COR-L47 (cell line): ENCODE results near the gene WDR31.

Experiments
- DNase-seq: peaks from one replicate; lab custom pipeline; 2025; lab: John Stamatoyannopoulos, UW

The WDR31 gene

DNA sequence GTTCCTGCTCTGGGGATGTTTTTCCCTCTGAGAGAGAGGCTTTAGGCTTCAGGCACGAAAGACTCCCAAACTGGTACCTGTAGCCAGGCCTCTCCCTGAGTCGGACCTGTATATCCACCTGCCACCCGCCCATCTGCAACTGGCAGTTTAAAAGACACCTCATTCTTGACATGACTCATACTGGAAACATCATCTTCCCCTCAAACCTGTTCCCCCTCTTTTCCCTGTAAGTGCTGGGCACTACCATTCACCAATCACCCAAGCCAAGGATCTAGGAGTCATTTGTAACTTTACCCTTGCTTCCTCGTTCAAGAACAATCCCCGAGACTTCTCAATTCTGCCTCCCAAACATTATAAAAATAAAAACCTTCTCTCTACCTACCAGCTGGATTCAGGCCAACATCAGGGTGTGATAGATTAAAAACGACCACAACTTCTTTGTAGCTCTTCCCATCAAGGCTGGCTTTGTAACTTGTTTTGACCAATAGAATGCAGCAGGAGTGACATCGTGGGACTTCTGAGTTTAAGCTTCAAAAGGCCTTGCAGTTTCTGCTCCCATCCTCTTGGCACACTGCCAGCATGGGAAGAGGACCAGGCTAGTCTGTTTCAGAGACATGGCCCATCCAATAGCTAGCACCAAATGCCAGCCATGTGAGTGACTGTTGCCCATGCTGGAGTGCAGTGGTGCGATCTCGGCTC, 1.8 kb upstream of the WDR31 start:
- DNase-seq = no peak

DNA sequence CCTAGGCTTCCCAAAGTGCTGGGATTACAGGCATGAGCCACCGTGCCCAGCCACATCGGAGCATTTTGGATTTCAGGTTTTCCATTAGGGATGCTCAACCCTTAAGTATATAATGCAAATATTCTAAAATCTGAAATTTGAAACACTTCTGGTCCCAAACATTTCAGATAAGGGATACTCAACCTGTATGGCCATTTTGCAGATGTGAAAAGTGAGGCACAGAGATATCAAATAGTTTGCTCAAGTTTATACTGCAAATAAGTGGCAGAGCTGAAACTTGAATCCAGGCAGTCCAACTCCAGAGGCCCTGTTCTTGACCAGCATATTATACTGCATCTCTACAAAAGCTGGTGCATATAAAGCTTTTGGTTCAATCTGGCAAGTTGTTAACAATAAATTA, 2.4 kb downstream of the WDR31 start:
- DNase-seq = no peak

DNA sequence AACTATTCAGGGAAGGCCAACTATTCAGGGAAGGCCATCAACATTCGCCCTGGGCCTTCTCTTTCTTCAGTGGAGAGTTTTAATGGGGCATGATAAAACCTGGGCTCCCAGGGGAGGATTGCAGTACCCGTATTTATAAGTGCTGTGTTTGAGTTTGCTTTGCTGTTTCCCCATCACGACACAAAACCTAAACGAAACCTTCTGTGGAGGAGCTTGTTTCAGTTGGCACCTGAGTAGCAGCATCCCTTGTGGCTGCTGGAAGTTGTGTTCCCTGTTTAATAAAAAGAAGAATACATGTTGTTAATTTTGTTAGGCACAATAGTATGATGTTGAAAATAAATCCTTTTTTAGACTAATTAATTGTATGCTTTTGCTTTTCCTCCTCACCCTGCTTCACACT, 8.3 kb downstream of the WDR31 start:
- DNase-seq = no peak

DNA sequence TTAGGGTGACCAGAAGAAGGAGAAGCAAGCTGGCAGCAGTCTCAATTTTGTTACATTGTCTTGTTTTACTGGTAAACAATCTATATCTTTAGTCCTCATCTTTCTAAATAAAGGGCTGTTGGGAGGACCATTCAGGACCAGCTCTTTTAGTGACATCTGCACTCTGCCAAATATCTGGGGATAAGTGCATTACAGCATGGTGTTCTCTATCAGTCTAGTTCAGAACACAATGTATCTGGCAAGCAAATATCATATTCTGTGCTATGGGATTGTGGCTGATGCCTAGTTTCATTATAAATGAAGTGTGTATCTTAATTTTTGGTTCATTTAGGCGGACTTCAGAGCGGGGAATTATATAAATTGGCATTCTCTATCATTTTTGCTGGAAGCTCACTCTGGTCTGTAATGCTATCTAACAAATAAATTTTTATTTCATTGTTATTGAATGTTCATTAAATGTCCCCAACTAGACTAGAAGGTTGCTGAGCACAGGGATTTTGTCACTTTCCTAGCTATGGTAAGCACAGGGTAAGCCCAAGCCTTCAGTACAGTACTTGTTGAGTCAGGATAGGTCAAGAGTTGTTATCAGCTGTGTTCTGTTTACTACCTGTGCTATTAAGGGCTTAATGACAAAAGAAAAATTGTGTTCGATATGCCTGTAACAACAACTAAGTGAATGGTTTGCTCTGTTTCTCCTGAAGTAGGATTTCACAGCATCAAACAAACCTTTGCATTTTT, 11.9 kb downstream of the WDR31 start:
- DNase-seq = no peak

DNA sequence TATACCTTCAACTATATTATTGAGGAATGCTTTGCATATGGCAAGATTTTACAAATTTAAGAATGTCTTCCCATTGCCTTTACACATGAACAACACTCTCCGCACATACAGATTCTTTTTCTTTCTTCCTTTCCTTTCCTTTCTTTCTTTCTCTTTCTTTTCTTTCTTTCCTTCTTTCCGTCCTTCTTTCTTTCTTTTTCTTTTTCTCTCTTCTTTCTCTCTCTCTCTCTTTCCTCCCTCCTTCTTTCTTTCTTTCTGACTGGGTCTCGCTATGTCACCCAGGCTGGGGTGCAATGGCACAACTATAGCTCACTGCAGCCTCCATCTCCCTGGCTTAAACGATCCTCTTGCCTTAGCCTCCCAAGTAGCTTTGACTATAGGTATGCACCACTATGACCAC, 13.8 kb downstream of the WDR31 start:
- DNase-seq = no peak

DNA sequence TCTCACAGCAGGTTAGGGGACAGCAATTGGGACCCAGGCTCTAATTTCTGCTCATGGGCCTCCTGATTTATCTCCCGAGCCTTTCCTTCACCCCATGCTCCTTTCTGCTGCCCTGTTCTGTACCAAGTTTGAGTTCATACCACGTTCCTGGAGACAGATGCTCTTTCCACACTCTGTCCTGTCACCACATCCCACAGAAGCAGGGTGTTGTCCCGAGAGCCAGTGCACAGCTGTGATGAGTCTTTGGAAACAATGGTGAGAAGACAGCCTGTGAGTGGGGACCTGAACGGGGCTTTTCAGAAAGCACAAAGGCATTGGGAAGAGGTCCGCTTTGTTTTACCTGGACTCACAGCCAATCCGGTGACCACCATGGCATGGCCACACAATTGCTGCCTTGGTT, 17.4 kb downstream of the WDR31 start:
- no peak for DNase-seq

DNA sequence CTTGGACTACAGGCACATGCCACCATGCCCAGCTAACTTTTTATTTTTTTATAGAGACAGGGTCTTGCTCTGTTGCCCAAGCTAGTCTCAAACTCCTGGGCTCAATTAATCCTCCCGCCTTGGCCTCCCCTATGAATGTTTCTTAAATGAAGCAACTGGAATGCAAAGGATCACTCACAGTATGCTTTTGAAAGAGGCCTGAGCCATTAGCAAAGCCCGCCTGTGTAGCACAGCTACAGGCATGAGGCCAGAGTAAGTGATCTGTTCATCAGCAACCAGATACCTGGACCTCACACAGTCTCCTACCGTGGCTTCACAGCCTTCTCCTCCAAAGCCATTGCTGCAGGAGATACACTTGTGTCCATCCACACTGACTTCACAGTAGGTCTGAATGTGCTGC, 20.0 kb downstream of the WDR31 start:
- no peak for DNase-seq

DNA sequence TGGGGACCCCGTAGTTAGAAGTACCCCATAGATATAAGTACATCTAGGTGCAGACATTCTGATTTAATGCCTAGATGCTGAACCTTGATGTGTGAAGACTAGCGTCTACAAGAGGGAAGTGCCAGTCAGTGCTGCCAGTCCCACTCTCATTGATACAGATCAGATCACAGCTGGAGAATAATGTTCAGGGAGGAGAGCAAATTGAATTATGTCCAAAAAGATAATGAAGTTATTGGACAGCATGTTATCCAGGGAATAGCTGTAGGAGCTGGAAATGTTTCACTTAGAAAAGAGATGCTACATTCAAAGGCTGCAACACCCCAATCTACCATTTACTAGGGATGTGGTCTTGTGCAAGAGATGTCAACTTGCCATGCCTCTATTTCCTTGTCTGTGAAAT, 21.0 kb downstream of the WDR31 start:
- DNase-seq = no peak

DNA sequence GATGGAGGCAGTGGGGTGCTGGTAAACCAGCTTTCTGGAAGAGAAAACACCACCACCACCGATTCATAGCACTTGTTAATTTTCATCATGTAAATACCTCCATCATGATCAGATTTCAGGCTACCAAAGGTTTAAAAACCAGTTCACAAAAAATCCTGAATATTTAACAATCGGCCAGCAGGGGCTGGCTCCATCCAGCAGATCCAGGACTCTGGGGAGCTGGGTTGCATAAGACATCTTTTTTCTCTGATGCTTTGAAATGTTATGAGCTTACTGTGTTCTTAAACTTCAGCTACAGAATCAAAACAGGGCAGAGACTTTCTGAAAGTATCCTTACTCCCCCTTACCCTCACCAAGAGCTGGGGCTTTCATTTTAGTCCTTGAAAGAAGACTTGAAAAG, 22.3 kb downstream of the WDR31 start:
- no peak for DNase-seq

DNA sequence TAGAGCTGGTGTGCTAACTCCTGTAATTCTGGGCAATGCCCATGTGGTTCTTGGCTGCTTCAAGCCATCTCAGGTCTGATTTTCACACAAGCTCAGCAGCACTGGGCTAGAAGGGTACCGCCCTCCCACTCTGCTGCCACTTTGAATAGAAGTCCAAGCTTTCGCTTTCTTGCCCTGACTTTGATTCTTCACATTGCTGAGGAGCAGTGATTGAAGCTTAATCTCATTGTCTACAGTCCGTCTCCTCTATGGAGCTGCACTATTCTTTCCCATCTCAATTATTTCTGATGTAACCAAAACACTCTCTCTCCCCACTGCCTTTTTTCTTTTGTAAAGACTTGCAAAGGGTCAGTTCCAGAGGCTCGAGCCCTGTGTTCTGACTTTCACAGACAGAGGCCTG, 24.0 kb downstream of the WDR31 start:
- no peak for DNase-seq

DNA sequence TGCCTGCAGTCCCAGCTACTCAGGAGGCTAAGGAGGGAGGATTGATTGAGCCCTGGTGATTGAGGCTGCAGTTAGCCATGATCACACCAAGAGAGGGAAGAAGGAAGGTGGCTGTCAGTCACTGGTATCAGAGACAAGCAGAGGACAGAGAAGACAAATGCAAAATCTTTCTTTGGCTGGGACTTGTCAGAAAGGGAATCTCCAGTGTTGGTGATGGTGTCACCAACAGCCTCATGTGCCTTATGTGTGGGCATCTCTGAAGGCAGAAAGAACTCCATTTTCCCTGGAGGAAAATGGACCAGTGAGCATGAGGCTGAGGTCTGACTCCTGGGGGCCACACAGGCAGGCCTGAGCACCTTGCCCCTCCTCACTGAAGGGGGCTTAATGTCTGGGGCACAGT, 24.8 kb downstream of the WDR31 start:
- no peak for DNase-seq

DNA sequence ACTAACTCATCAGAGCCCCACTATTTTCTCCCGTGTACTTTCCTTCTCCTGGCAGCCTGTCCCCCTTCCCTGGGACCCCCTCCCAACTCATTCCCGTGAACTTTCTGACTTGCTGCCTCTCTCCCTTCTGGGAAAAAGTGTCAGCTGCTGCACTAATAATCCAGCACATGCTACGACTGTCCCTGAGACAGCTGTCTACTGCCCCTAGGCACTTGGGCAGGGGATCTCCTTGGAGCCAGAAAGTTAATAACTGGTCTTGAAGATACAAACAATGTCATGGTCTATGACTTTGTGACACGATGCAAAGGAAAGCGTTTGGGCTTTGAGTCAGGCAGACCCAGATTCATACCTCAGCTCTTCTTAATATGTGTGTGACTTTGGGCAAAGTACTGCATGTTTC, 26.8 kb downstream of the WDR31 start:
- DNase-seq = no peak

DNA sequence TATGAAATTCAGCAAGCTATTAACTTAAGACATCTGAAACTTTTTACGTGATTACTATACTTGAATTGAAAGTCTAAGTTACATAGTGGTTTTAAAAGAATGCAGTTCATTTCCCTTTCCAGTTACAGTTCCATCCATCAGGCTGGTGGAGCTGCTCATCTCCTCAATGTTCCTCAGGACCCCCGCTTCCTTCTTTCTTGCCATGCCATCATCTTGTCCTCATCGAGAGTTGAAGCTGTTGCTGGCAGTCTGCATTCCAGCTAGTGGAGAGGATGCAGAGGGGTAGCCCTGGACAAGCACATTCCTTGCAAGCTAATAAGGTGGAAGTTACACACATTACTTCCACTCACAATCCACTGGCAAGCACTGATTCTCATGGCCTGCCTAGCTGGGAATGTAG, 28.1 kb downstream of the WDR31 start:
- DNase-seq = no peak

DNA sequence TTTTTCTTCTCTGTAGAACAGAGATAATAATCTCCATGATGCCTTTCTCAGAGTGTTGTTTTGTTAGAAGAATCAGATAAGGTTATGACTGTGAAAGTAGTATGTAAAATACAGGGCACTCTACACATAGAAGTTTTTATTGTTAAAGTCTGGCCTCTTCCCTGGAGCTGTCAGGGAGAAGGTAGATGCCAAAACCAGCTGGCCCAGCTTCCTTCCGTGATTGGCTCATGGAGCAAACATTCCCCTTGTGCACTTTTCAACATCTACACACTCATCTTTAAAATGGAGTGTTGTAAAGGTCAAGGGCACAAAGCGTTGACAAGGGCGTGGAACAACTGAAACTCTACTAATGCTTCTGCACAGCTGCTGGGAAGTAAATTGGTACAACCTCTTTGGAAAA, 29.5 kb downstream of the WDR31 start:
- no peak for DNase-seq

DNA sequence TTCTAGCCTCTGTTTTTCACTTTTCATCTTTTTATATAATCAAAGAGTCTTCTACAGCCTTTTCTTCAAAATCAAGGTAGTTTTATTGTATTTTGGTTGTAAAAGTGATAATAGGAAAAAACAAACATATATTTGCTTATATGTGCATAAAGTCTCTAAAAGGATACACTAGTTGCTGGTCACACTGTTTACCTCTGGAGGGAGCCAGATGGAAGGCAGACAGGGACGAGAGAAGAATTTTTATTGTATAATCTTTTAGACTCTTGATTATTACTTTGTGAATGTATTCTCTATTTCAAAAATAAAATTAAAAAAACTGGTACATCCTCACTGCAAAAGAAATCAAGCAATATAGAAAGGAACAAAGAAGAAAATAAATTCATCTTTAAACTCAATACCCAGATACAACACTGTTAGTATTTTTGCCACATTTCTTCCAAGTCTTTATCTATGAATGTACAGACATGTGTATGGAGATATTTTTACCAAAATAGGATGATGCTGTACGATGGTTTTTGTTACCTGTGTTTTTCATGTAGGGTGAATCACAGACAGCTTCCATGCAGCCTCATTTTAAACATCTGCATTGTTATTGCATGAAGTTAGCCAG, 30.8 kb downstream of the WDR31 start:
- no peak for DNase-seq

DNA sequence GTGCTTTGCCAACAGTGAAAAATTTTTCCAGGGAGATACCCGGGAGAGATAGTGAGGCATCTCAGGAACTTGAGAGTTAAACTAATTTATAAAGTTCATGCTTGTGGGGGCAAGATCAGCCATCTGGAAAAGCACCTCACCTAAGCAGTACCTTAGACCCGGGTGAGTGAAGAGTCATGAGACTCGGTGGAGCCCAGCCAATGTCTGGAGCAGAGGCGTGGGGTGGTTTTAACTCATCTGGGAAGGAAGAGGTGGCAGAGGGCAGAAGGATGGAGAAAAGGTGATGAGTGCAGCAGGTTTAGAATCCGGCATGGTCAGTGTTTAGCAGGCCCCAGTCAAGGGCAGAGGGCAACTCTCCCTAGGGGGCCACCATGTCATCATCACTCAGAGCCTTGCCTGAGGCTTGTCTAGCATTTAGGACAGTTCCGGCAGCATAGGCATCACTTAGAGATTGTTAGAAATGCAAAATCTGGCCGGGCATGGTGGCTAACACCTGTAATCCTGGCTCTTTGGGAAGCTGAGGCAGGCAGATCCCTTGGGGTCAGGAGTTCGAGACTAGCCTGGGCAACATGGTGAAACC, 32.6 kb downstream of the WDR31 start:
- no peak for DNase-seq

DNA sequence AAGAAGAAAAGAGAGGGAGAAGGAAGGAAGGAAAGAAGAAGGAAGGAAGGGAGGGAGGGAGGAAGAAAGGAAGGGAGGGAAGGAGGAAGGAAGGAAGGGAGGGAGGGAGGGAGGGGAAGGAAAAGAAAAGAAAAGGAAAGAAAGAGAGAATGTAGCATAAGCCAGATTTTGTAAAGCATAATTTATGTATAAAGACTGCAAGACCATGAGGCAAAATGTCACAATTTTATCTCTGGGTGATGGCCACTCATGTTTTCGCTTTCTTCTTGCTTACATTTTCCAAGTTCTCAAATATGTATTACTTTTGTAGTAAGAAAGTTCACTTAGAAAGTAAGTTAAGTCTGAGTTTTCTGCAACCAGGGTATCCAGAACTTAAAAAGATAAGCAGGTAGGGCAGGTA, 33.5 kb downstream of the WDR31 start:
- no peak for DNase-seq

DNA sequence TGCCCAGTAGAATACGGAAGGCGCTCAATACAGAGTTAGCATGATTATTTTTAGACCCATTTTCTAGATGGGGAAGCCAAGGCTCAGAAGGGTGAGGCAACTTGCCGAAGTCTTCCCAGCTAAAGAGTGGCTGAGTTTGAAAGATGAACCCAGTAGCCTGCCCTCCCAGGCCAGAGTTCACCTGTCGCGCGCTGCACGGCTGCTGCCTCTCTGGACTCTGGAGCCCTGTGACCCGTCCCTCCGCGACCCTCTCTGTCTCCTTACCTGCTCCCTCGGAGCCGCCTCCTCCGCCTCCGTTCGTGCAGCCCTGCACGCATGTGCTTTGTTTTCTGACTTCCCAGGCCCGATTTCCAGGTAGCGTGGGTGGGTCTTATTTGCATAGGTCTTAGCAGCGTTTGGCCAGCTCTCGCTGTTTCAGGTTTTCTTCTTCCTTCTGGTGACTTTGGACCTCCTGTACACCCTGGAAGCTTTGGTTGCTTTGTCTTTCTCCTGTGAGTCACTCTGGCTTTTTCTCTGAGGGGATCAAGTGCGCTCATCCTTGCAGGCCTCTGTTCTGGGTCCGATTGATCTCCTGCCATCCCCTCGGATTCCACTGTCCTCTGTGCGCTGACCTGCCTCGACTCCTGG, 37.2 kb downstream of the WDR31 start, which contains the start of gene RNF183:
Gene RNF183, minus strand, starts transcription at position 585 of the 627 bp plus-strand sequence. CDS start 5,192 bp downstream, outside the sequence.
- DNase-seq = no peak

DNA sequence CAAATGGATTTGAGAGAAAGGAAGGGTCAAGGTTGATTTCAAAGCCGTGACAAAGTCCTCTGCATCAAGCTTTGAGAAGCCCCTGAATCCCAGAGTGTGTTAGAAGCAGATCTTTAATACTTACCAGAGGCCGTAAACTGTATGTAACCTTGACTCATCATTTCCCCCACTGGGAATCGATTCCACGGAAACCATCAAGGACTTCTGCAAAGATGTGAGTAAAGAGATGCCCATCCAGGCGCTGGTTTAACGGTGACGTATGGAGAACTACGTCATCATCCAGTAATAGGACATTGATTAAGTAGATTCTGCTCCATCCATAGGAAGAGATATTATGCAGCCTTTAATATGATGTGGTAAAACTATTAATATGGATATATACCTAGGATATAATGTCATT, 38.5 kb downstream of the WDR31 start:
- DNase-seq = no peak

DNA sequence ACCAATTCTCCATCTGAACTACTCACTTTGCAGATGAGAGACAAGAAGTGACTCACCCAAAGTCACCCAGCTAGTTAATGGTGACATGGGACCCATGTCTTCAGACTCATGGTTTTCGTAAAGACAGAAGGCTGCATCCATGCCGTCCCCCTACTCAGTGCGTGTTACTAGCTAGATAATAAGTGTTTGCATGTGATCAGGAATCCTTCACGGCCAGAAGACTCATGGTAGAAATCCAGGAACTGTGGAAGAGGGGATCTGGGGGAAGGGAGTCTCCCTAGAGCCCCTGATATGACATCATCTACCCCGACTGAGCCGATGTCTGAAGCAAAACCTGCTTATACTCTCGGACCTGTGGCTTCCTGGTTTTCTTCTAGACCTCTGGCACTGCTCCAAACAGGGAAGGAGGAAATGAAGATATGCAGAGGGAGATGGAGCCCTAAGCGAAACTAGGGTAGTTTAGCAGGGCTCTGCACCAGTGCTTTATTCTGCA, 40.2 kb downstream of the WDR31 start:
- DNase-seq = no peak

DNA sequence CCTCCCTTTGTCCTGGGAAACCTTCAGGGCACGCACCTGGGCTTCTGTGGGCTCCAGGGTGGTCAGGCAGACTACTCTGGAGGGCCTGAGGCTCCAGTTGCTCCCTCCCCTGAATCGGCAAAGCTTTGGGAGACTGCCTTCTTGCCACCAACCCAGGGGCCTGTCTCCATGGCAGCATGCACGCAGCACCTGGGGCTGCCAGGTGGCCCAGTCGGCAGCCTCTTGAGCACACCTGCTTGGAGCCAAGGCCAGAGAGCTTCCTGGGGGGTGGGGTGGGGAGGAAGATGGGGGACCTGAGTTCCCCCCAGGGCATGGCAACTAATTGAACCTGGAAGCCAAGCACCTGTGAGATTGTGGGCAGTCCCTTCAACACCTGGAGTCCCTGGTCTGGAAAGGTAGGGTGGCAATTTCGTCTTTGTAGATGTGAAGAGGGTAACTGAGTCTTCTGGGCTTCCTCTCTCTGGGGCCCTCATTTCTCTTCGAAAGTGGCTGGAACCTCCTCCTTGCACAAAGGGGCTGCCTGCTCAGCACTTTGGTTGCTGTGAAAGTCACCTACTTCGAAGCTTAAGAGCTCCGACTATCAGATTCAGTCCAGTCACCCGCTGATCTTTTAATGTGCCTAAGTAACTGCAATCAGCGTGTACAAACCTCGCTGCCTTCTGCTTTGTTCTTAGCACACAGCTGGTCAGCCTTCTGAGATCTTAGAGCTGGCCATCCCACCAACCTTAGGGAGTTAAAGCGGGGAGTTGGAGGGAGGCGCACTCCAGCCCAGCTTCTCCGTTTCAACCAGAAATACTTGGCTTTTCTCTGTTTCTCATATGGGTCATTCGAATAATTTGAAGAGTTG, 40.9 kb downstream of the WDR31 start:
- DNase-seq = peak; percentile 86
